ENCODE data around the gene FOXN3. TPM values are rescaled to one million over a fixed set of nuclear protein-coding genes. Genes with fewer than 3 reads are reported as not detected.

FOXN3 gene
- total RNA-seq, 2 donors from 2014 or later: 42.3 to 61.6 TPM

DNA sequence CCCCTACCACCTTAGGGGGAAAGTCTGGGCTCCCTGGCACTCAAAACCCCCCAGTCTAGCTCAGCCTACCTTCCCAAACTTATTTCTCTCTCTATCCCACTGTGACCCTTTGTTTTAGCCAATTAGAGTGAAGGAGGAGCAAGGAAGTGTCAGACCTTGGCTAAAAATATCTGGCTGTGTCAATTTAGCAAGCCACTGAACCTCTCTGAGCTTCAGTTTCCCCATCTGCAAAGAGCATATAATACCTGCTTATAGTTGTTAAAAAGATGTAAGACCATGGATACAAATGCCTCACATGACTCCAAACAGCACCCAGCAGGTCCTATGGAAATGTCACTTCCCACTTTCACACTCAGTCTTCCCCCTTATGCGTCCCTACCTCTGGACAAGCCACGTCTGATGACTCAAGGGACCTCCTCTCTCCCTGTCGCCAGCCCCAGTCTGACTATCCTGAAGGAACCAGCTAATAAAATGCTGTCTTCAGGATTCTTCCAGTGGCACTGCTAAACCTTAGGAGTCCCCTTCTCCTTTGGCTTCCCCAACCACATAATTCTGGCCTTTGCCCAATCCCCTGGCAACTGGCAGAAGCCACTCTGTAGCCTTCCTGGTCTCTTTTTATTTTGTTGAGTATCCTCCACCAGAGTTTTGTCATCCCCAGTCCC, 19.3 kb downstream of the FOXN3 start:
- intact Hi-C loops (cut with DNase I): no loop called here
- ATAC-seq: no peak
- Histone ChIP-seq H3K9me3 (no peaks in the 10 kb centered on the region), H3K4me1 (no peaks in the 10 kb centered on the region), H3K4me3 (no peak overlapping the region), H3K27me3 (no peaks in the 10 kb centered on the region), H3K36me3 (replicated peaks in 1 of 2; ENCODE audit: insufficient read depth in 1 of 2, low read depth in 2 of 2) (no peaks in the 10 kb centered on the region), H3K27ac (no peak overlapping the region)
- no peak for DNase-seq
- 82 to 95% methylated on average over 3 of the region's 3 CpGs for WGBS, 2 donors
- TF ChIP-seq POLR2A (IDR thresholded peaks at IDR 0.05): no peak
- TF ChIP-seq, protein P1, sequence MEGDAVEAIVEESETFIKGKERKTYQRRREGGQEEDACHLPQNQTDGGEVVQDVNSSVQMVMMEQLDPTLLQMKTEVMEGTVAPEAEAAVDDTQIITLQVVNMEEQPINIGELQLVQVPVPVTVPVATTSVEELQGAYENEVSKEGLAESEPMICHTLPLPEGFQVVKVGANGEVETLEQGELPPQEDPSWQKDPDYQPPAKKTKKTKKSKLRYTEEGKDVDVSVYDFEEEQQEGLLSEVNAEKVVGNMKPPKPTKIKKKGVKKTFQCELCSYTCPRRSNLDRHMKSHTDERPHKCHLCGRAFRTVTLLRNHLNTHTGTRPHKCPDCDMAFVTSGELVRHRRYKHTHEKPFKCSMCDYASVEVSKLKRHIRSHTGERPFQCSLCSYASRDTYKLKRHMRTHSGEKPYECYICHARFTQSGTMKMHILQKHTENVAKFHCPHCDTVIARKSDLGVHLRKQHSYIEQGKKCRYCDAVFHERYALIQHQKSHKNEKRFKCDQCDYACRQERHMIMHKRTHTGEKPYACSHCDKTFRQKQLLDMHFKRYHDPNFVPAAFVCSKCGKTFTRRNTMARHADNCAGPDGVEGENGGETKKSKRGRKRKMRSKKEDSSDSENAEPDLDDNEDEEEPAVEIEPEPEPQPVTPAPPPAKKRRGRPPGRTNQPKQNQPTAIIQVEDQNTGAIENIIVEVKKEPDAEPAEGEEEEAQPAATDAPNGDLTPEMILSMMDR (IDR thresholded peaks at IDR 0.05): no peak

DNA sequence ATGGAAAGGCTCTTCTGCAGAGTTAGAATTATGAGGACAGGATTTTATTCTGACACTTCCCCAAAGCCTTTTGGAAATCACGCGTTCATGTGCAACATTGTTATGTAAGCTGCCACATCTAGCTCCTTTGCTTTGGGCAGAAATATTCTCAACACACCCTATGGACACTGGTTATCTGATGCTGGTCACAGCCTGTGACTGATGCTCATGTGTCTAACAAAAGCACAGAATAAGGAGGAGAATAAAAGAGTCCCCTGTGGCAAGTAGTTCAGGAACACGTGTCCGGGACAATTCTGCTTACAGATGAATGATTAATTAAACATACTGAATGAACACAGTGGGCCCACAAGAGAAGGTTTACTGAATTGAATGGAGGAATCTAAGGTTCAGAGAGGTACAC, 22.1 kb downstream of the FOXN3 start:
- Histone ChIP-seq H3K4me3 (no peak overlapping the region), H3K36me3 (replicated peaks in 1 of 2; ENCODE audit: insufficient read depth in 1 of 2, low read depth in 2 of 2) (no peaks in the 10 kb centered on the region), H3K27me3 (no peaks in the 10 kb centered on the region), H3K27ac (no peak overlapping the region), H3K9me3 (no peaks in the 10 kb centered on the region), H3K4me1 (peaks cover 12% of the 10 kb centered on the region)
- no peak for TF ChIP-seq POLR2A (IDR thresholded peaks at IDR 0.05)
- TF ChIP-seq, protein P1 (IDR thresholded peaks at IDR 0.05): no peak
- intact Hi-C loops (cut with DNase I): no loop called here
- DNase-seq: no peak
- ATAC-seq: no peak
- 78 to 87% methylated on average over 4 of the region's 4 CpGs for WGBS, 2 donors

DNA sequence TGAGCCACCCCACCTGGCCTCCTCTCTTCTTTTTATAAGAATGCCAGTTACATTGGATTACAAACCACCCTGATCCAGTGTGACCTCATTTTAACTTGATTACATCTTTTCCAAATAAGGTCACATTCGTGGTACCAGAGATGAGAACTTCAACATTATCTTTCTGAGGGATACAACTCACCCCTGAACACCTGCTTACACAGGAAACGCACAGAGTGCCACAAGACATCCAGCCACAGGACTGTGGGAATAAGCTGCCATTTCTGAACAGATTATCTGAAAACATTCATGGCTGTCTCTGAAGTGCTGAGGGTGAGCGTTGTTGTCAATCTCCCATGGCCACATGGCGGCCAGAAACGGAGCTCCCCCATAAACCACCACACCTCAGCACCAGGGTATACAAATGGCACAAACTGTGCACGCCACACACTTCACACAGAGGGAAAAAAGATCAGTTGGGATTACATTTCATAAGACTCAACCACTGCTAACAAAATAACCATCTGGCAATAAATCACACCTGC, 23.7 kb downstream of the FOXN3 start:
- ATAC-seq: no peak
- intact Hi-C loops (cut with DNase I): no loop called here
- WGBS, 2 donors: 82 to 85% methylated on average over 6 of the region's 6 CpGs
- H3K27me3 ChIP-seq: no peaks in the 10 kb centered on the region
- peaks cover 12% of the 10 kb centered on the region for H3K4me1 ChIP-seq
- no peak for DNase-seq
- no peaks in the 10 kb centered on the region for H3K9me3 ChIP-seq
- H3K27ac ChIP-seq: no peak overlapping the region
- H3K36me3 ChIP-seq (replicated peaks in 1 of 2; ENCODE audit: insufficient read depth in 1 of 2, low read depth in 2 of 2): no peaks in the 10 kb centered on the region
- no peak overlapping the region for H3K4me3 ChIP-seq
- TF ChIP-seq, protein P1 (IDR thresholded peaks at IDR 0.05): no peak
- TF ChIP-seq POLR2A (IDR thresholded peaks at IDR 0.05): no peak

DNA sequence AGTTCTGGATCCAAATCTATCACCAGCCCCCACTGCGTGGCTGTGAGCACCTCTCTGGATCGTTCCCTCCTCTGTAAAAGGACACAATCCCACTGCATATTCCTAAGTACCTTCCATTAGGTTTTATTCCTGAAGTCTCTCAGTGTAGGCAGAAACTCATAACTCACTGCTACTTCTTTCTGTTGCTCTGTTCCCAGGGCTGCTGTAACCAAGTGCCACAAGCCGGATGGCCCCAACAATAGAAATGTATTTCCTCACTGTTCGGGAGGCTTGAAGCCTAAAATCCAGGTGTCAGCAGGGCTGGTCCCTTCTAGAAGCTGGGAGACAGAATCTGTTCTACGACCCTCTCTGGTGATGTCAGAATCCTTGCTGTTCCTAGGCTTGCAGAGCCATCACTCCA, 24.9 kb downstream of the FOXN3 start:
- H3K4me1 ChIP-seq: peaks cover 12% of the 10 kb centered on the region
- ATAC-seq (no peak), DNase-seq (no peak)
- H3K27ac ChIP-seq: no peak overlapping the region
- TF ChIP-seq, protein P1 (IDR thresholded peaks at IDR 0.05): no peak
- TF ChIP-seq POLR2A (IDR thresholded peaks at IDR 0.05): no peak
- no peak overlapping the region for H3K4me3 ChIP-seq
- no peaks in the 10 kb centered on the region for H3K27me3 ChIP-seq
- intact Hi-C loops (cut with DNase I): no loop called here
- WGBS, 2 donors: 75 to 92% methylated on average over 5 of the region's 5 CpGs
- H3K36me3 ChIP-seq (replicated peaks in 1 of 2; ENCODE audit: insufficient read depth in 1 of 2, low read depth in 2 of 2): no peaks in the 10 kb centered on the region
- H3K9me3 ChIP-seq: no peaks in the 10 kb centered on the region

DNA sequence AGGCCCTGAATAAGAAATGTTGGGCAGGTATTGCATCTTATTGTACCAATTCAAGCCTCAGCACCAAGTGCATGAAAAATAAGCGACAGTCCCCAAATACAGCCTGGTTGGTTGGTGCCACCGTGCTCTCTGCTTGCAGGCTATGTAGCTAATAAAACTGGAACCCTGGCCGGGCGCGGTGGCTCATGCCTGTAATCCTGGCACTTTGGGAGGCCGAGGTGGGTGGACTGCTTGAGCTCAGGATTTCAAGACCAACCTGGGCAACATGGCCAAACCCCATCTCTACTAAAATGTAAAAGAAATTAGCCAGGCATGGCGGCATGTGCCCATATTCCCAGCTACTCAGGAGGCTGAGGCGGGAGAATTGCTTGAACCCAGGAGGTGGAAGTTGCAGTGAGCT, 25.5 kb downstream of the FOXN3 start:
- no peaks in the 10 kb centered on the region for H3K27me3 ChIP-seq
- WGBS, 2 donors: 74 to 97% methylated on average over 3 to 8 of the region's 8 CpGs
- no peaks in the 10 kb centered on the region for H3K36me3 ChIP-seq (replicated peaks in 1 of 2; ENCODE audit: insufficient read depth in 1 of 2, low read depth in 2 of 2)
- DNase-seq (no peak), ATAC-seq (no peak)
- no peak overlapping the region for H3K4me3 ChIP-seq
- TF ChIP-seq POLR2A (IDR thresholded peaks at IDR 0.05): no peak
- TF ChIP-seq, protein P1 (IDR thresholded peaks at IDR 0.05): no peak
- H3K4me1 ChIP-seq: peaks cover 15% of the 10 kb centered on the region
- H3K9me3 ChIP-seq: no peaks in the 10 kb centered on the region
- intact Hi-C loops (cut with DNase I): no loop called here
- H3K27ac ChIP-seq: peak overlapping the region in 1 of 4 donors; percentile 5
